Measurements from ENCODE around the gene TPM4. TPM values are rescaled to one million over a fixed set of nuclear protein-coding genes. Genes with fewer than 3 reads are reported as not detected.

Gene TPM4
- total and polyA plus RNA-seq, 2 of the 8 experiments (the other 6 are each of a cell fraction or from before 2014, with no cell fraction given) = 160 to 359 TPM

DNA sequence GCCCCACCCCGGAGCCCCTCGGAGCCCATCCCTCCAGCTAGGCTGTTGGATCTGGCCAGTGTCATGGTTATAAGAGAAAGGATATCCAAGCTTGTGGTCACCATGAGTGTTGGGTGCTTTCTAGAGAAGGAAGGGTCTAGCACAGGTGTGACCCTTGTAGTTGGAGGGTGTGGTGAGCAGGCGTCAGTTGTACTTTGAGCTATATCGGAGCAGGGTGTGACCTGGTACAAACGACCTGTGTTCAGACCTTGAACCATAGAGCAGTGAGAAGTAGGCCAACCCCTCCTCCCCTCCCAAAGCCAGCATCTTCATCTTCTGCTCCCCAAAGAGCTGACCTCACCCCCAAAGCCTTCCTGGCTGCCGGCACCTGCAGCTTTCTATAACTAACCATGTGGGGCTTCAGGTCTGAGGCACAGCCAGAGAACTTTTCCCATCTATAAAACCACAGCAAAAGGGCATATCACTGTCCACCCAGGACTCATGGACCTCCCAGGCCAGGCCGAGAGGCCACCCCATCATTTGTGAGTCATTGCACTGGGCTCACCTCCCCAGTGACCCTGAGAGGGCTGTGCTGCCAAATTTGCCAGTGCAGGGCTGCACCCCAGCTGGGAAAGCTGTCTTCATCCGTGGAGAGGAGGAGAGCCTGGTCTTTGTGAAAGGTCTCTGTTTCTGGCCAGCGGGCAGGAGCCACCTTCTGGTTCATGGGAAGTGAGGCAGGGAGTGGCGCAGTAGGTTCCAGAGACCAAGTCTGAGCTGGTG lies 49.6 kb downstream of the TPM4 start:
- Histone ChIP-seq H4K91ac (replicated peaks; ENCODE audit: insufficient read length, low read length) (no peak overlapping the region), H3K4me2 (ENCODE audit: insufficient read depth in 1 of 2, low read depth in 2 of 2, low read length in 2 of 2) (no peak overlapping the region), H2BK12ac (ENCODE audit: low read depth, low read length) (no peak overlapping the region), H4K8ac (ENCODE audit: extremely low read depth, insufficient read depth, low read length) (no peak overlapping the region), H3K9me3 (ENCODE audit: insufficient read depth in 2 of 2, low read depth in 1 of 2, low read length in 1 of 2) (no peaks in the 10 kb centered on the region), H3K9ac (replicated peaks in 1 of 4; ENCODE audit: extremely low read depth in 1 of 4, low read depth in 3 of 4, low read length in 3 of 4) (no peak overlapping the region; a peak in 1 of 7 replicates), H3K79me2 (ENCODE audit: control insufficient read depth in 1 of 2, insufficient read depth in 2 of 2, low read length in 2 of 2) (no peaks in the 10 kb centered on the region), H3K23ac (ENCODE audit: insufficient read length) (no peak overlapping the region), H2AFZ (ENCODE audit: low read length) (no peak overlapping the region), H3K27ac (ENCODE audit: low read depth, low read length) (no peak overlapping the region), H3K4me3 (ENCODE audit: extremely low read depth in 1 of 4, insufficient read depth in 2 of 4, low read depth in 3 of 4, low read length in 4 of 4) (no peak overlapping the region), H3K56ac (replicated peaks; ENCODE audit: insufficient read length, low read depth, low read length) (no peak overlapping the region), H2BK15ac (ENCODE audit: low read length) (no peak overlapping the region), H3K14ac (ENCODE audit: insufficient read length) (no peak overlapping the region), H2BK120ac (replicated peaks; ENCODE audit: low read depth, low read length) (no peak overlapping the region), H3K79me1 (ENCODE audit: low read depth, low read length) (no peaks in the 10 kb centered on the region; the same call in 1 of the 2 replicates), H3K27me3 (replicated peaks in 1 of 4; ENCODE audit: control insufficient read depth in 3 of 4, extremely low read depth in 1 of 4, insufficient read depth in 3 of 4, low read length in 3 of 4) (no peaks in the 10 kb centered on the region), H3K4me1 (replicated peaks in 1 of 4; ENCODE audit: control insufficient read depth in 3 of 4, insufficient read depth in 4 of 4, low read length in 3 of 4) (no peaks in the 10 kb centered on the region), H2BK5ac (ENCODE audit: low read depth, low read length) (no peak overlapping the region), H2AK5ac (ENCODE audit: low read depth, low read length) (no peak overlapping the region), H2BK20ac (ENCODE audit: low read length) (no peak overlapping the region), H3K18ac (ENCODE audit: extremely low read depth, low read length) (no peak overlapping the region), H3K4ac (replicated peaks; ENCODE audit: insufficient read length, low read depth, low read length) (no peak overlapping the region), H4K20me1 (replicated peaks in 1 of 2; ENCODE audit: control insufficient read depth in 1 of 2, insufficient read depth in 2 of 2, low read length in 2 of 2) (peaks cover 3 to 16% of the 10 kb centered on the region in 2 experiments), H3K36me3 (ENCODE audit: control insufficient read depth in 2 of 4, insufficient read depth in 4 of 4, low read length in 3 of 4) (peaks cover 36 to 73% (median 62%) of the 10 kb centered on the region in 4 experiments), H4K5ac (ENCODE audit: insufficient read length, low read depth, low read length) (no peak overlapping the region), H3K23me2 (ENCODE audit: low read depth, low read length) (no peaks in the 10 kb centered on the region)
- POLR2A ChIA-PET (ENCODE audit: partially characterized antibody) = interaction anchor here (0.7 to 2.6 kb wide), 7 partner anchors 8 to 48 kb away, joined by 3 to 7 read pairs (median 3); no protein-coding TSS in a partner anchor
- FAIRE-seq (no peak), DNase-seq (ENCODE audit: low read depth in 1 of 2, low spot score in 2 of 2) (no peak)
- CTCF ChIA-PET (ENCODE audit: partially characterized antibody) = interaction anchor here (0.6 to 0.7 kb wide), 4 partner anchors 10 to 886 kb away, joined by 3 to 4 read pairs (median 3); no protein-coding TSS in a partner anchor
- 87% methylated on average over 10 of the region's 10 CpGs; no CpG with 5 or more reads in 1 of the 2 experiments for whole genome bisulfite sequencing, 2 experiments (ENCODE audit: extremely low coverage in 1 of 2, insufficient coverage in 1 of 2, insufficient read length in 1 of 2, insufficient replicate concordance in 2 of 2, low coverage in 1 of 2, low lambda C conversion rate in 2 of 2, missing lambda C conversion rate in 1 of 2)
- TF ChIP-seq KDM4A (IDR thresholded peaks at IDR 0.05; ENCODE audit: low read depth, low read length, severe bottlenecking) (no peak), CEBPB (IDR thresholded peaks at IDR 0.05; ENCODE audit: low read depth, low read length) (no peak), KDM5A (IDR thresholded peaks at IDR 0.05; ENCODE audit: low read length) (no peak), RBBP5 (IDR thresholded peaks at IDR 0.05; ENCODE audit: borderline replicate concordance, low read depth, low read length) (no peak), JUN (IDR thresholded peaks at IDR 0.05; ENCODE audit: low read depth, low read length) (no peak), RFX5 (IDR thresholded peaks at IDR 0.05; ENCODE audit: borderline replicate concordance, low read depth, low read length) (no peak), CBX5 (IDR thresholded peaks at IDR 0.05; ENCODE audit: low read depth, low read length) (no peak), POLR2A (IDR thresholded peaks at IDR 0.05; ENCODE audit: control extremely low read depth in 1 of 2, low read depth in 2 of 2, low read length in 2 of 2) (no peak), MAFK (IDR thresholded peaks at IDR 0.05; ENCODE audit: low read depth, low read length) (no peak)
